Caco-2 (cell line): ENCODE data around the gene WNT7A. TPM values are rescaled to one million over a fixed set of nuclear protein-coding genes. Genes with fewer than 3 reads are reported as not detected.

ENCODE experiments used
- BruUV-seq: library from RNA; stranded (reverse); fragments of 400-500 nt; replicated peaks from 2 replicates; lab custom pipeline; 2021; lab: Mats Ljungman, UMichigan
- CTCF ChIA-PET: fragments of 300-600 bp; sonication (Branson Sonifier 250); formaldehyde crosslinking; loops from one replicate; lab custom pipeline; 2022; ENCODE audit warnings: antibody characterized with exemption; lab: Charles Lee
- POLR2A ChIA-PET: fragments of 300-600 bp; sonication (Branson Sonifier 250); formaldehyde crosslinking; loops from one replicate; lab custom pipeline; 2022; ENCODE audit warnings: antibody characterized with exemption; lab: Charles Lee
- DNase-seq, 2 experiments: peaks; one replicate each; pipeline versions ENCODE4 v3.0.0 to v3.0.0-alpha.2; 2020 to 2022
- H3K27me3 ChIP-seq: replicated peaks from 2 replicates; pipeline ENCODE4 v1.6.0; 2011; ENCODE audit warnings: low read length; ENCODE audit not compliant: control insufficient read depth, insufficient read depth
- H3K36me3 ChIP-seq: 2 replicates; pipeline ENCODE4 v1.5.1; 2011; ENCODE audit warnings: low read length; ENCODE audit not compliant: control insufficient read depth, insufficient read depth
- H3K4me1 ChIP-seq: fragments of 250-450 bp; sonication (Bioruptor Pico); 2 replicates; pipeline ENCODE4 v1.5.1; 2020; ENCODE audit warnings: mild to moderate bottlenecking
- H3K4me3 ChIP-seq: 2 replicates; pipeline ENCODE4 v1.5.1; 2011; ENCODE audit warnings: low read depth, mild to moderate bottlenecking, control low read depth, low read length
- H3K9me3 ChIP-seq: fragments of 250-450 bp; sonication (Bioruptor Pico); 2 replicates; pipeline ENCODE4 v1.5.1; 2020; ENCODE audit warnings: mild to moderate bottlenecking, moderate library complexity
- H3K27ac Mint-ChIP-seq: one replicate; pipeline ENCODE4 v1.8.0; 2022; ENCODE audit warnings: mixed read lengths; ENCODE audit not compliant: unreplicated experiment
- H3K27me3 Mint-ChIP-seq: one replicate; pipeline ENCODE4 v1.8.0; 2022; ENCODE audit warnings: mixed read lengths; ENCODE audit not compliant: insufficient read depth, unreplicated experiment
- H3K36me3 Mint-ChIP-seq: one replicate; pipeline ENCODE4 v1.8.0; 2022; ENCODE audit warnings: mild to moderate bottlenecking, mixed read lengths; ENCODE audit not compliant: insufficient read depth, unreplicated experiment
- H3K4me1 Mint-ChIP-seq: one replicate; pipeline ENCODE4 v1.8.0; 2022; ENCODE audit warnings: low read depth, mixed read lengths; ENCODE audit not compliant: unreplicated experiment
- H3K4me3 Mint-ChIP-seq: one replicate; pipeline ENCODE4 v1.8.0; 2022; ENCODE audit warnings: mild to moderate bottlenecking, moderate library complexity, mixed read lengths; ENCODE audit not compliant: unreplicated experiment
- H3K9me3 Mint-ChIP-seq: one replicate; pipeline ENCODE4 v1.8.0; 2022; ENCODE audit warnings: mixed read lengths; ENCODE audit not compliant: unreplicated experiment
- CTCF ChIP-seq, 2 experiments: fragments of 200-600 bp in 1 of 2; IDR thresholded peaks; 1 replicate in 1 of 2; 2 replicates in 1 of 2; pipeline versions ENCODE4 v1.5.1 to v1.8.0; 2011 to 2022; ENCODE audit warnings: antibody characterized with exemption in 1 of 2, control low read depth in 1 of 2, inconsistent platforms in 1 of 2, low read depth in 1 of 2, low read length in 1 of 2, mild to moderate bottlenecking in 1 of 2, moderate library complexity in 1 of 2; ENCODE audit not compliant: insufficient read depth in 1 of 2, severe bottlenecking in 1 of 2, unreplicated experiment in 1 of 2
- intact Hi-C: fragments of 100-400 bp; cut with micrococcal nuclease; formaldehyde crosslinking; loops from one replicate; pipeline ENCODE4 v1.10.0; 2022; ENCODE audit not compliant: unreplicated experiment
- total RNA-seq: library from RNA; stranded (reverse); gene quantifications from 2 replicates; pipeline ENCODE4 v1.2.3, GENCODE V29; 2022

Gene WNT7A
- total RNA-seq, 1 experiment from 2014 or later, result 1.1 TPM

- no peaks in the 10 kb centered on the region for H3K36me3 Mint-ChIP-seq
- peaks cover 22% of the 10 kb centered on the region for H3K27me3 Mint-ChIP-seq
- ChIA-PET CTCF (no interaction called here), POLR2A (no interaction called here)
- TF ChIP-seq CTCF (IDR thresholded peaks at IDR 0.05; ENCODE audit: insufficient read depth in 1 of 2, low read depth in 1 of 2, low read length in 1 of 2, severe bottlenecking in 1 of 2, unreplicated experiment in 1 of 2), result no peak
- no peak for DNase-seq
- no TSS peak for BruUV-seq
- Histone ChIP-seq H3K9me3 (no peaks in the 10 kb centered on the region), H3K27me3 (no peaks in the 10 kb centered on the region; the same call in 1 of the 2 replicates), H3K4me3 (no peak overlapping the region), H3K36me3 (no peaks in the 10 kb centered on the region), H3K4me1 (no peaks in the 10 kb centered on the region)
- H3K4me3 Mint-ChIP-seq, result no peak overlapping the region
- H3K9me3 Mint-ChIP-seq, result no peaks in the 10 kb centered on the region
- no peak overlapping the region for H3K27ac Mint-ChIP-seq
- intact Hi-C loops, result no loop called here
- no peaks in the 10 kb centered on the region for H3K4me1 Mint-ChIP-seq
Observed at GRCh38 chr3:13785351-13785750, 94.5 kb downstream of the WNT7A start.

GRCh38 chr3:13783476-13783875 is 96.4 kb downstream of the WNT7A start:
- no peaks in the 10 kb centered on the region; the same call in 1 of the 2 replicates for H3K27me3 ChIP-seq
- H3K36me3 ChIP-seq, result no peaks in the 10 kb centered on the region
- no peak for TF ChIP-seq CTCF (IDR thresholded peaks at IDR 0.05; ENCODE audit: insufficient read depth in 1 of 2, low read depth in 1 of 2, low read length in 1 of 2, severe bottlenecking in 1 of 2, unreplicated experiment in 1 of 2)
- no TSS peak for BruUV-seq
- Mint-ChIP-seq H3K9me3 (no peaks in the 10 kb centered on the region), H3K4me3 (no peak overlapping the region), H3K27me3 (peaks cover 20% of the 10 kb centered on the region), H3K27ac (no peak overlapping the region), H3K36me3 (no peaks in the 10 kb centered on the region), H3K4me1 (no peaks in the 10 kb centered on the region)
- no peak overlapping the region for H3K4me3 ChIP-seq
- intact Hi-C loops, result no loop called here
- ChIA-PET CTCF (no interaction called here), POLR2A (no interaction called here)
- no peak for DNase-seq
- no peaks in the 10 kb centered on the region for H3K9me3 ChIP-seq
- H3K4me1 ChIP-seq, result no peaks in the 10 kb centered on the region

GRCh38 chr3:13782501-13782900 is 97.4 kb downstream of the WNT7A start:
- H3K27me3 Mint-ChIP-seq, result peaks cover 17% of the 10 kb centered on the region
- ChIA-PET CTCF (no interaction called here), POLR2A (no interaction called here)
- H3K4me1 Mint-ChIP-seq, result no peaks in the 10 kb centered on the region
- no peaks in the 10 kb centered on the region for H3K4me1 ChIP-seq
- H3K27ac Mint-ChIP-seq, result no peak overlapping the region
- no peaks in the 10 kb centered on the region; the same call in 1 of the 2 replicates for H3K27me3 ChIP-seq
- H3K9me3 ChIP-seq, result no peaks in the 10 kb centered on the region
- intact Hi-C loops, result no loop called here
- H3K36me3 ChIP-seq, result no peaks in the 10 kb centered on the region
- TF ChIP-seq CTCF (IDR thresholded peaks at IDR 0.05; ENCODE audit: insufficient read depth in 1 of 2, low read depth in 1 of 2, low read length in 1 of 2, severe bottlenecking in 1 of 2, unreplicated experiment in 1 of 2), result no peak
- DNase-seq, result no peak
- no peaks in the 10 kb centered on the region for H3K36me3 Mint-ChIP-seq
- H3K4me3 ChIP-seq, result no peak overlapping the region
- H3K4me3 Mint-ChIP-seq, result no peak overlapping the region
- no TSS peak for BruUV-seq
- no peaks in the 10 kb centered on the region for H3K9me3 Mint-ChIP-seq
